Hepatic stellate cell (primary cell): ENCODE measurements around the gene DLK1.

Source experiments
- DNase-seq: peaks from one replicate; pipeline ENCODE4 v3.0.0; 2011; ENCODE audit warnings: low spot score

DLK1 gene

DNA sequence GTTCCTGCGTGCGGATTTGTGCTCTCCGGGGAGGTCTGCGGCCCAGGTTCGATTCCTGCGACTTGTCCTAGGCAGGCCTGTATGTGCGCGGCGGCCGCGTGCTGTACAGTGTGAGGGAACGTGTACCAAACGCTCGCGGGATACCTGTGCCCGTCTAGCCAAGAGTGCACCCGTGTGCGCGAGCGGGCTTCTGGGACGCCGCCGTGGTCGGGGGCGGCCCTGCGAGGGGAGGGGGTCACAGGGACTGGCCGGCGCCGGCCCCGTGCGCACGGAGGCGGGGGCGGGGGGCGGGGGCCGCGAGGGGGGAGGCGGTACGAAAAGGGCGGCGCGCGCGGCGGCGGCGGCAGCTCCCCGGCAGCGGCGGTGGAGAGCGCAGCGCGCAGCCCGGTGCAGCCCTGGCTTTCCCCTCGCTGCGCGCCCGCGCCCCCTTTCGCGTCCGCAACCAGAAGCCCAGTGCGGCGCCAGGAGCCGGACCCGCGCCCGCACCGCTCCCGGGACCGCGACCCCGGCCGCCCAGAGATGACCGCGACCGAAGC is at the start of gene DLK1:
Gene DLK1 (plus strand): TSS at position 343 of the 536 bp plus-strand sequence. CDS start 177 bp downstream, at position 520.
- no peak for DNase-seq

DNA sequence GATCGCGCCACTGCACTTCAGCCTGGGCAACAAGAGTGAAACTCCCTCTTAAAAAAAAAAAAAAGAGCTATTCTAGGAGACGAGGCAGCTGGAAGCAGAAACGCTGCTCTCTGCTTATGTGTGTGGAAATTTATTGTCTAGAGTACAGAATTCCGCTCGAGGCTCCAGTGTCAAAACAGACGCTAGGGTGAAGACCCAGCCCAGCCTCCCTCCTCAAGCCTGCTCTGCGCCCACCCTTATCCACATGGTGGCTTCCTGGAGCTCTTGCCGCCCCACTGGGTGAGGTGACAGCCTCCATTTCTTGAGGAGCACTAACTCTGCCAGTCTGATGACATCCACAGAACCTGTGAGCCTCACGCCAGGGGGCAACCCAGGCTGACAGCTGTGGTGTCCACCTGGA is 49.5 kb upstream of the DLK1 start:
- DNase-seq = no peak

GRCh38 chr14:100677554-100678468 is 48.9 kb upstream of the DLK1 start:
- DNase-seq = peak; percentile 61

- no peak for DNase-seq
Measured at GRCh38 chr14:100678469-100678828, 48.2 kb upstream of the DLK1 start.

- DNase-seq = no peak
Measured at GRCh38 chr14:100679153-100679552, 47.5 kb upstream of the DLK1 start.

DNA sequence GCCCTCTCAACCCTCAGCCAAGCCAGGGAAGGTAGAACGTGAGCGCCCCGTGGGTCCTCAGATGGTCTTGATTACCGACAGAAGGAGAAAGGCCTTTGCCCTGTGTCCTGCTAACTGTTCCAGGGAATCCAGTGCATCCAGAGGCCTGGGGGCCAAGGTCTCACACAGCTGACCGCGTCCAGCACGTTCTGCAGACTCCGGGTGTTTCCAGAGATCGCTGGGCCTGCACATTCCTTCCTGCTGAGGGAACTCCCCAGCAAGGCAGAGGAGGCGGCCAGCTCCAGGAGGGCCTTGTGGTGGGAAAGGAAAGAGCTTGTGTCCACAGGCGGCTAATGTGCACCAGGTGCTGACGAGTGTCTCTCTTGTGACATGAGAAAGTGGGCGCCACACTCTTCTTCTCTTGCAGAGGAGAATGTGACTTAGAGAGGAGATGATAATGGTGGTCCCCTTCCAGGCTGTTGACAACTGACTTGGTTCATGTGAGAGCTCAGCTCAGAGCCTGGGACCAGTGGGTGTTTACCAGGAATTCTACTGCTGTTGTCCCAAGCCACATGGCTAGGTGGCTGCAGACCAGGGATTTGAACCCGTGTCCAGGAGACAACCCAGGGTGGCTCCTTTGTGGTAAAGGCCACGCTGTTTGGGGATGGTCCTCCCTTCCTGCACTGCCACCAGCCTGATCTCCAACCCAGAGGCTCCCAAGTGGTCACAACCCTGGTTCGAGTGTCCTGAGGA is 46.8 kb upstream of the DLK1 start:
- DNase-seq = peak; percentile 38

- DNase-seq = no peak
Measured at GRCh38 chr14:100680439-100681051, 46.1 kb upstream of the DLK1 start.

GRCh38 chr14:100681111-100681510 is 45.6 kb upstream of the DLK1 start:
- DNase-seq = no peak

DNA sequence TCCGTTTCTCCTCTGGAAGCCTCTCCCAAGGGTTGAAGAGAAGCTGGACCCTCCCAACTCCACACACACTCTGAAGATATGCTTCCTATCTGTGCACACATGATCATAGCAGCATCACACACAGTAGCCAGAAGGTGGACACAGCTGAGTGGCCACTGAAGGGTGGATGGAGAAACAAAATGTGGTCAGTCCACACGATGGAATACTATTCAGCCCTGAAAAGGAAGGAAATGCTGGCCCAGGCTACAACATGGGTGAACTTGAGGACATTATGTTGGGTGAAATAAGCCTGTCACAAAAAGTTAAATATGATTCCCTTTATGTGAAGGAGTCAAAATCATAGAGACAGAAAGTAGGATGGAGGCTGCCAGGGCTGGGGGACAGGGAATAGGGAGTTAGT is 43.9 kb upstream of the DLK1 start:
- no peak for DNase-seq

DNA sequence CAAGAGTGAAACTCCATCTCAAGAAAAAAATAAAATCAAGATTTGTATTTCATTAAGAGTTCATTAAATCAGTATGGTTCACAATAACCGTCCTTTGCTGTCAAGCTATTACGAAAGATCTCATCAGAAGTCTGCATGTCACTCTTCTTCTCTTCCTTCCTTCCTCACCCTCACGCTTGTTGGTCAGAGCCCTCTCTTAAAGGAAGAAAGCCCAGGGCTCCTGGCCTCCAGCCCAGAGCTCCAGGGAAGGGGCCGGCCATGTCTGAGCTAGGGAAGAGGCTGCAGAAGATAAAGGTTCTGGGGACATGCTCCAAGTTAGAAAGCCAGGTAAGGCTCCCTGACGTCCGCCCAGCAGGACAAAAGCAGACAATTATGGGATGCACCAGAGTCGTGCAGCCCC is 43.1 kb upstream of the DLK1 start:
- DNase-seq = no peak

DNA sequence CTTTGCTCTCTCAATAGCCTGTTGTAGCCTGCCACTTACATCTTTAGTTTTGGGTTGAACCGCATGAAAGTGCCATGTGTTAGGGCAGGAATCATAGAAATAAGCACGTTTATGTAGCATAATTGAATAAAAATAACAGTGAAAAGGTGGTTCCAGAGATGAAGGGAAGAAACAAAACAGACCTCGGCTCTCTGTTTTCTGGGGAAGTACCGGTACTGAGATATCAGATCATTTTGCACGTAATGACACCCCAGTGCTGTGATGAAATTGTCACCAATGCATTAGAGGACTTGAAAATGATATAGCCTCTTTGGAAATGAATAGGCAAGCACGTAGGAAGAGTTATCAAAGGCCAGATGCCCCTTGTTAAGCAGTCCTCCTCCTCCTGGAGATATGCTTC is 42.5 kb upstream of the DLK1 start:
- DNase-seq = no peak

GRCh38 chr14:100684961-100685360 is 41.7 kb upstream of the DLK1 start:
- DNase-seq = no peak

- no peak for DNase-seq
Measured at GRCh38 chr14:100686858-100687257, 39.8 kb upstream of the DLK1 start.

DNA sequence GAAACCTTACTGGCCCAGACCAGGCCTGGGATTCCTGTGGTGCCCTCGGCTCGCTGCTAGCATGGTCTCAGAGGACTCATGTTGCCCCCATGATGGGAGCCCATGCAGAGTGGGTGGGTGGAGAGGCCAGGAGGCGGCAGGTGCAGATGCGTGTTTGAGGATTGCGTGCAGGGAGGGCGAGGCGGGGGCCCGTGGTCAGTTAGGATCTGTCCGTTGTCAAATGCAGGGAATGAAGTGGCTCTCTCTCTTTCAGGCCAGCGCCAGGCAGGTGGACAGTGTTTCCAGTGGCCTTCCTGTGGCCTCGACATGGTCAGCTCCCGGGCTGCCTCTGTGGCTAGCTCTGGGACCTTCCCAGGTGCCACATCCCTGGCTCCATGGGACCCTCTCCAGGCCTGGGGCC is 39.3 kb upstream of the DLK1 start:
- DNase-seq = no peak

DNA sequence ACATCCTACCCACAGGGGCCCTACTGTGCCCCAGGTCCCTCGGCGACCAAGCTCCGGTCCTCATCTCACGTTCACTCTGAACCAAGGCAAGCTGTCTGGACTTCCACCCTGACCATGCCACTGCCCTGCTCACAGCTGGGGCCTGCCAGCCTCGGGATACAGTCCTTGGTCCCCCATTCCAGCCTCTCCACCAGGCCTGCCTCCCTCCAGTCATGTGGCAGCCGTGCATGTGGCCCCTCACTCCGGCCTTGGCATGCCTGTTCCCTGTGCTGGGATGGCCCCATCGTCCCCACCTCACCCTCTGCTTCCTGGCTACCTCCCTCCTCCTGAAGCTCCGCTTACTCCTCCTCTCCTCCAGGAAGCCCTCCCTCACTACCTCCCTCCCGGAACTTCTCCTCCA is 38.6 kb upstream of the DLK1 start:
- no peak for DNase-seq

- peak; percentile 47 for DNase-seq
Measured at GRCh38 chr14:100688598-100689461, 37.9 kb upstream of the DLK1 start.

DNA sequence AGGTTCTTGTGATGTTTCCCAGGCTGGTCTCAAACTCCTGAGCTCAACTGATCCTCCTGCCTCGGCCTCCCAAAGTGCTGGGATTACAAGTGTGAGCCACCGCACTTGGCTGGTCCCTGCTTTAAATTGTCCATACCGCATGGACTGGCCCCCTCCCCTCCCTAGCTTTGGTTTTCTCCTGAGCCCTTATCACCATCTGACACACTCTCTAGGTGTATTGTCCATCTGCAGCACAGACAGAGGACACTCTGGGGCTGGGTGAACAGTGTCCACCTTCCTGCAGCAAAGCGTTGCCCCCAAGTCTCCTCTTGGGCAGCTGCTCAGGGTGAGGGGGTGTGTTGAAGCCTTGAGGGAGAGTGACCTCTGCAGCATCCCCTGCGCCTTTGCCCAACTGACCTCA is 36.0 kb upstream of the DLK1 start:
- no peak for DNase-seq

GRCh38 chr14:100691395-100692056 is 35.2 kb upstream of the DLK1 start:
- no peak for DNase-seq

GRCh38 chr14:100692256-100692655 is 34.4 kb upstream of the DLK1 start:
- DNase-seq = no peak

GRCh38 chr14:100692859-100693558 is 33.7 kb upstream of the DLK1 start:
- DNase-seq = peak; percentile 75
